Measurements from ENCODE around the gene VWA8.

VWA8 gene

DNA sequence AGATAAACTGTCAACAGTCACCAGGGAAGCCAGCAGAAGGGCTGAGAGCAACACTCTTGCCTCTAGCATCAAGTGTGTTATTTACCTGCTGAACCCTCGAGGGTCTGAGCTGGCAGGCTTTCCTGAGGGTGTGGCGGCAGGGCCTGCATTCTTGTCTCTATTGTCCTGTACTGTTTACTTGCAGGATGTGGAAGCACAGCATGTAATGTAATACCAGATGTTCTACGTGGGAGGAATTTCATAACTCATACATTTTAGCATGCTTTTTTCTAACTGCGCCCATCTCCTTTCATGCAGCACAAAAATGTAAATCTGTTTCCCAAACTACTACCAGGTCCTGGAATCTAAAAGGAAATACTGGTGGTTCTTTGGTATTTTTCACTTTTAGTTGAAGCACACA, 350.5 kb downstream of the VWA8 start:
- no peak for DNase-seq (ENCODE audit: extremely low spot score)
- ChIA-PET POLR2A (no interaction called here), CTCF (no interaction called here)
- TF ChIP-seq, protein P1, sequence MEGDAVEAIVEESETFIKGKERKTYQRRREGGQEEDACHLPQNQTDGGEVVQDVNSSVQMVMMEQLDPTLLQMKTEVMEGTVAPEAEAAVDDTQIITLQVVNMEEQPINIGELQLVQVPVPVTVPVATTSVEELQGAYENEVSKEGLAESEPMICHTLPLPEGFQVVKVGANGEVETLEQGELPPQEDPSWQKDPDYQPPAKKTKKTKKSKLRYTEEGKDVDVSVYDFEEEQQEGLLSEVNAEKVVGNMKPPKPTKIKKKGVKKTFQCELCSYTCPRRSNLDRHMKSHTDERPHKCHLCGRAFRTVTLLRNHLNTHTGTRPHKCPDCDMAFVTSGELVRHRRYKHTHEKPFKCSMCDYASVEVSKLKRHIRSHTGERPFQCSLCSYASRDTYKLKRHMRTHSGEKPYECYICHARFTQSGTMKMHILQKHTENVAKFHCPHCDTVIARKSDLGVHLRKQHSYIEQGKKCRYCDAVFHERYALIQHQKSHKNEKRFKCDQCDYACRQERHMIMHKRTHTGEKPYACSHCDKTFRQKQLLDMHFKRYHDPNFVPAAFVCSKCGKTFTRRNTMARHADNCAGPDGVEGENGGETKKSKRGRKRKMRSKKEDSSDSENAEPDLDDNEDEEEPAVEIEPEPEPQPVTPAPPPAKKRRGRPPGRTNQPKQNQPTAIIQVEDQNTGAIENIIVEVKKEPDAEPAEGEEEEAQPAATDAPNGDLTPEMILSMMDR (IDR thresholded peaks at IDR 0.05; ENCODE audit: control extremely low read depth, extremely low read depth, low read depth, missing control alignments) = no peak

DNA sequence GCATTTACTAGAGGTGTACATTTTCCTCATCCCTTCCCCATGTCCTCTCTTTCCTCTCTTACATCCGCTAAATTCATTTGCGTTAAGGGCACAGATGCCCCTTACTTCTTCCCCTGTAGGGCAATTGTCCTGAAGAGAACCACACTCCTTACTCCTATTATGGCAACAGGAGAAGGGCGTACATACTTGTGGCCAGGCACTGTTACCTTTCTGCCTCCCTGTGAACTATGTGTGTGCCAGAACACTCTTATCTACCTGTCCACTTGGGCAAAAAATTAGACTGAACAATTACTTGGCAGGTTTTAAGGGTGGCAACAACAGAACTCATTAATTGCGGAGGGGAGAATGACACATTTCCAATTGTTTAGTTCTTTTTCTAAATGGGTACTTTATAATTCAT, 351.1 kb downstream of the VWA8 start:
- TF ChIP-seq, protein P1 (IDR thresholded peaks at IDR 0.05; ENCODE audit: control extremely low read depth, extremely low read depth, low read depth, missing control alignments) = no peak
- no peak for DNase-seq (ENCODE audit: extremely low spot score)
- ChIA-PET POLR2A (no interaction called here), CTCF (interaction anchor here (1.6 kb wide), 1 partner anchor 14 kb away, joined by 4 read pairs; no protein-coding TSS in a partner anchor)

DNA sequence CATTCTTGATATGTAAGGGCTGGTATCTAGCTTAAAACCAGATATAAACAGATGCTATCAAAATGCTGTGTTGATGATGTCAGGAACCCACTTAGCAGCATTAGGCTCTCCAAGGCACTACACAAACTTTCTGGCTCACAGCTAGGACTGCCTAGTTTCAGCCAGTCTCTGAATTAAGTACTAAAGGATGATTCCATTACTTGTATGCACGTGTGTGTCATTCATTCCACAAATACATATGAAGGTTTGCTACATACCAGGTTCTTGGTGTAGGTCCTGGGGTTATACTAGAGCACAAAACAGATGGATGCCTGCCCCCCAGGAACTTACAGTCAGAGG, 352.1 kb downstream of the VWA8 start:
- CTCF ChIA-PET = interaction anchor here (1.1 to 1.6 kb wide), 6 partner anchors 12 to 59 kb away, joined by 3 to 4 read pairs (median 4); no protein-coding TSS in a partner anchor
- TF ChIP-seq, protein P1 (IDR thresholded peaks at IDR 0.05; ENCODE audit: control extremely low read depth, extremely low read depth, low read depth, missing control alignments) = no peak
- no peak for DNase-seq (ENCODE audit: extremely low spot score)
- POLR2A ChIA-PET = no interaction called here

DNA sequence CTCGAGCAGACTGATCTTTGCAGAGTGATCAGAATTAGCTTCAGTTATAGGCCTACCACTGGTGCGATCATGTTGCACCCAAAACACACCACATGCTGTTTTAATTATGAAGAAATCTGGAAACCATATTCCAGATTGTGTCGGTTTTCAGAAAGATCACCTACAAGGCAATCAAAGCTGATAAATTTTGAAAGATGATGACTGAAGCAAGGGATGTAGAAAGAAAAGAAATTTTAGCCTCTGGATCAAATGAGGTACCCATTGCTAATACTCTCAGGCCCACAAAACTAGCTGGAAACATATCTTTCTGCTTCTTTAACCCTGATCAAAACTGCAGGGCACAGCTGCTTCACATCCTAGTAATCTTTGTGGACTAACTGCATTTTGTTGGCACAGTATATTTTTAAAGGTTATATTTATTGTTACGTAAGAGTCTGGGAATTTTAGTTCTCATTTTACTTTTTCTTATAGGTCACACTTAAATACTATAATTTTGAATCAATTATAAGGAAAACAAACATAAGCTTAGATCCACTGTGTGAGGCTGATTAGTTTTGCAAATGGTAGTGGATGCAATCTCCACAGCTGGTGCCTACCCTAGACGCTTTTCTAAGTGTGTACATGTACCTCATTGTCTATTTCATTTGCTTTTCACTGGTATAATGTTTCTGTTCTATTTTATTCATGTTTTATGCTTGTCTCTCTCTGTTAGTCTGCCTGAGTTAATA, 352.6 kb downstream of the VWA8 start:
- DNase-seq (ENCODE audit: extremely low spot score) = no peak
- CTCF ChIA-PET = interaction anchor here (1.1 to 1.6 kb wide), 6 partner anchors 12 to 59 kb away, joined by 3 to 4 read pairs (median 4); no protein-coding TSS in a partner anchor
- POLR2A ChIA-PET = no interaction called here
- TF ChIP-seq, protein P1 (IDR thresholded peaks at IDR 0.05; ENCODE audit: control extremely low read depth, extremely low read depth, low read depth, missing control alignments) = no peak

DNA sequence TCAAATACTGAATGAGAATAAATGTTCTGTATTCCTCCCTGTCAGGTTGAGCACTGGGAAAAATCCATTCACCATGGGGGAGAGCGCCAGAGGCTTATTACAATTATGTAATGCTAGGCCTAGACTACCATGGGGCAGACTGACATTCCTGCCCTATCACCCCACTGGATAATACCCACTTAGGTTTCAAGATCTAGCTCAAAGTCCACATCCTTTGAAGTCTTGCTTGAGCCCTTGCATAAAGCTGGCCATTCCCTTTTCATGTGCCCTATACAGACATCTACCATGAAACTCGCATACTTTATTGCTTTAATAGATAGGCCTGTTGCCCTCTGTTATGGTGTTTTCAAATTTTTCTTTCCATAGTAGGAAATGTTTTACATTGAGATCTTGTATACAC, 354.3 kb downstream of the VWA8 start:
- DNase-seq (ENCODE audit: extremely low spot score) = no peak
- POLR2A ChIA-PET = no interaction called here
- TF ChIP-seq, protein P1 (IDR thresholded peaks at IDR 0.05; ENCODE audit: control extremely low read depth, extremely low read depth, low read depth, missing control alignments) = no peak
- CTCF ChIA-PET = interaction anchor here (1.2 kb wide), 1 partner anchor 10 kb away, joined by 3 read pairs; no protein-coding TSS in a partner anchor

DNA sequence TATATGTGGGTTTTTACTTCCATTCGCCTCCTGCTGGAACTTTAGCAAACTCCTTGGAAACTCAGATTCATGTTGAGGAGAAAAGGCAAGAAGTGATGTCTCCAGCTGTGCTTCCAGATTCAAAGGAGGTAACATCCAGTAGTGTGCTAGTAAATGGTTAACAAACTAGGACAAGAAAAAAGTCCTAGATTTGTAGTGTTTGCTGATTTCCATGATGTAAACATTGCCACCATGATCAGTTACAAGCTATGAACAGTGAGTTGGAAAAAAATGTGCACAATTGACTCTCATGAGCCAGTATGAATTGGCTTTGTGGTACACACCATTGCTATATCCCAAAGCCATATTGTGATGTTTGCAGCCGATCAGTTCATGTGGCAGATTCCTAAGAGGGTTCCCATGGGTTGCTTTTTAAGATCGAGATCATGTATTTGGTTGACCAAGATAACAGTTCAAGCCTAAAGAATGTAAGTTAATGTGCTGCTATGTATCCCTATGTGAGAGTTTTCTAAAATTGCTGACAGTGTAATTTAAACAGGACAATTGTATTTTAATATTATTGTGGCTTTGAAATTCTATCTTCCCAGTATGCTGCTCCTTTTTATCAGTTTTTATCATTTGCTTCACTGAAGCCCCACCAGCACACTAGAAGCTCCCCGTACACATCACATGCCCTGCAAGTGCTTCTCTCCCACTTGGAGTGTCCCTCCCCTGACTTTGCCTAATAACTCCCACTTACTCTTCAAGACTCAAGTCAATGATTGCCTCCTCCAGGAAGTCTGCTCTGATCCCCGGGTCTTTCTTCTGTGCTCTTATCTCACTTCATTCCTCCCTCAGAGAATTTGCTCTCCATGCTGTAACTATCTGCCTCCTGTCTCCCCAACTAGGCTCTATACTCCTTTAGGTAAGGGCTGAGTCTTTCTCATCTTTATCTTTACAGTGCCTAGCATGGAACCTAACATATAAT, 355.3 kb downstream of the VWA8 start:
- no peak for DNase-seq (ENCODE audit: extremely low spot score)
- POLR2A ChIA-PET = no interaction called here
- CTCF ChIA-PET = interaction anchor here (1.2 kb wide), 1 partner anchor 9 kb away, joined by 3 read pairs; no protein-coding TSS in a partner anchor
- TF ChIP-seq, protein P1 (IDR thresholded peaks at IDR 0.05; ENCODE audit: control extremely low read depth, extremely low read depth, low read depth, missing control alignments) = no peak
